ENCODE data around the gene KIAA1958. TPM values are rescaled to one million over a fixed set of nuclear protein-coding genes. Genes with fewer than 3 reads are reported as not detected.

KIAA1958 gene
- total and polyA plus RNA-seq, 12 donors: 0.59 to 7.7 (median 6.1) TPM

DNA sequence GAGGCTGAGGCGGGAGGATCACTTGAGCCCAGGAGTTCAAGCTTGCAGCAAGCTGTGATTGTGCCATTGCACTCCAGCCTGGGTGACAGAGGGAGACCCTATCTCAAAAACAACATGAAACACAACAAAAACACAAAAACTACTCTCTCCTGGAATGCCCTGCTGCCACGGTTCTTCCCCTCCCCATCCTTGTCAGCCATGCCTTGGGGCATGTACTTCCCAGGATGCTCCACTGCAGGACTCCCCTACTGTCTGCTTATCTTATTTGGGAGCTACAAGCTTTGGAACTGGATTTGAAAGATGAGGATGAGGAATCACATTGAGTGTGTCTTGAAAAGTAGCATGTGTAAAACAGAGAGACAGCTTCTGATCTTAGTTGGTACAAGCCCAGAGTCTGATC lies 40.1 kb upstream of the KIAA1958 start:
- intact Hi-C loops (cut with DNase I): loop anchor here in 3 of 10 donors (10.0 kb wide), 1 partner anchor 258 kb away; no protein-coding TSS in a partner anchor
- no peak for DNase-seq
- H3K27me3 ChIP-seq: no peaks in the 10 kb centered on the region
- peaks cover 0 to 11% (median 0%) of the 10 kb centered on the region in 9 donors for H3K4me1 ChIP-seq
- no peak overlapping the region for H3K4me3 ChIP-seq
- H3K9me3 ChIP-seq: no peaks in the 10 kb centered on the region
- H3K36me3 ChIP-seq: peaks cover 0 to 77% (median 7%) of the 10 kb centered on the region in 9 donors
- no peak overlapping the region for H3K27ac ChIP-seq
- no peak for ATAC-seq
- TF ChIP-seq, protein P1, sequence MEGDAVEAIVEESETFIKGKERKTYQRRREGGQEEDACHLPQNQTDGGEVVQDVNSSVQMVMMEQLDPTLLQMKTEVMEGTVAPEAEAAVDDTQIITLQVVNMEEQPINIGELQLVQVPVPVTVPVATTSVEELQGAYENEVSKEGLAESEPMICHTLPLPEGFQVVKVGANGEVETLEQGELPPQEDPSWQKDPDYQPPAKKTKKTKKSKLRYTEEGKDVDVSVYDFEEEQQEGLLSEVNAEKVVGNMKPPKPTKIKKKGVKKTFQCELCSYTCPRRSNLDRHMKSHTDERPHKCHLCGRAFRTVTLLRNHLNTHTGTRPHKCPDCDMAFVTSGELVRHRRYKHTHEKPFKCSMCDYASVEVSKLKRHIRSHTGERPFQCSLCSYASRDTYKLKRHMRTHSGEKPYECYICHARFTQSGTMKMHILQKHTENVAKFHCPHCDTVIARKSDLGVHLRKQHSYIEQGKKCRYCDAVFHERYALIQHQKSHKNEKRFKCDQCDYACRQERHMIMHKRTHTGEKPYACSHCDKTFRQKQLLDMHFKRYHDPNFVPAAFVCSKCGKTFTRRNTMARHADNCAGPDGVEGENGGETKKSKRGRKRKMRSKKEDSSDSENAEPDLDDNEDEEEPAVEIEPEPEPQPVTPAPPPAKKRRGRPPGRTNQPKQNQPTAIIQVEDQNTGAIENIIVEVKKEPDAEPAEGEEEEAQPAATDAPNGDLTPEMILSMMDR (IDR thresholded peaks at IDR 0.05): no peak
- 72 to 80% methylated on average over 2 of the region's 2 CpGs for WGBS, 2 donors

DNA sequence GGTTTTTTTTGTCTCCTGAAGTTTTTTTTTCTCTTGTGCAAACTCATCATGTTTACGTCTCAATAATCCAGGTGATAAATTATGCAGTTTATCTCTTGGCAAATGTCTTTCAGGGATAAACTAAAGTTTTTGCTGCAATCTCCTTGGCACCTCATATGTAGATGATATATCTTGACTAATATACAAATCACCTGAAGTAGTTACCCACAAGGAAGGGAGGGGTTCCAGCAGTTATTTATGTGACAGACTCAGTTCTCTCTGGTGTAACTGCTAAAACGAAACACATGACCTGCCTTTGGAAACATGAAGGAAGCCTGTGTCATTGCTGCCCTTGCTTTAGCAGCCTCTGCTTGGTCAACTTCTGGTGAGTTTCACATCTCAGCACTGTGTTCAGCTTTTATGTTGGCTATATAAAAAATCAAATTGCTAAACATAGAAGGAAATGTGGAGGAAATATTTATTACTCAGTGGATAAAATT lies 39.3 kb upstream of the KIAA1958 start:
- 41 to 53% methylated on average over 2 of the region's 2 CpGs for WGBS, 2 donors
- TF ChIP-seq, protein P1 (IDR thresholded peaks at IDR 0.05): no peak
- Histone ChIP-seq H3K4me3 (no peak overlapping the region), H3K27me3 (no peaks in the 10 kb centered on the region), H3K27ac (peak overlapping the region in 3 of 10 donors; percentile 3 to 30 (median 13)), H3K4me1 (peaks cover 0 to 11% (median 0%) of the 10 kb centered on the region in 9 donors), H3K9me3 (no peaks in the 10 kb centered on the region), H3K36me3 (peaks cover 0 to 76% (median 0%) of the 10 kb centered on the region in 9 donors)
- intact Hi-C loops (cut with DNase I): loop anchor here in 3 of 10 donors (10.0 kb wide), 1 partner anchor 257 kb away; no protein-coding TSS in a partner anchor
- ATAC-seq (peak in 5 of 8 donors; percentile 37 to 70 (median 62)), DNase-seq (no peak)

DNA sequence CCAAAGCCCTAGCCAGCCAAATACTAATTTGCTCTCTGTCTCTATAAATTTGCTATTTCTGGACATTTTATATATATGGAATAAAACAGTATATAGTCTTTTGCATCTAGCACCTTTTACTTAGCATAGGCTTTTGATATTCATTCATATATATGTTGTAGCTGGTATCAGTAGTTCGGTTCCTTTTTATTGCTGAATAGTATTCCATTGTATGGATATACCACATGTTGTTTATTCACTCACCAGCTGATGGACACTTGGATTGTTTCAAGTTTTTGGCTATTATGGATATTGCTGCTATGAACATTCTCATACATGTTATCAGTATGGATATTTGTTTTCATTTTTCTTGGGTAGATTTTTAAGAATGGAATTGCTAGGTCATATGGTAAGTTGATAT lies 23.8 kb upstream of the KIAA1958 start:
- Histone ChIP-seq H3K4me1 (no peaks in the 10 kb centered on the region), H3K9me3 (peaks cover 0 to 16% (median 4%) of the 10 kb centered on the region in 11 donors), H3K27me3 (no peaks in the 10 kb centered on the region), H3K36me3 (peaks cover 0 to 97% (median 41%) of the 10 kb centered on the region in 9 donors), H3K4me3 (no peak overlapping the region), H3K27ac (no peak overlapping the region)
- ATAC-seq (no peak), DNase-seq (no peak)
- 97 to 100% methylated on average over 1 of the region's 1 CpG for WGBS, 2 donors
- intact Hi-C loops (cut with DNase I): loop anchor here in 2 of 10 donors (10.0 kb wide), 2 partner anchors 48 to 242 kb away; no protein-coding TSS in a partner anchor
- TF ChIP-seq, protein P1 (IDR thresholded peaks at IDR 0.05): no peak

DNA sequence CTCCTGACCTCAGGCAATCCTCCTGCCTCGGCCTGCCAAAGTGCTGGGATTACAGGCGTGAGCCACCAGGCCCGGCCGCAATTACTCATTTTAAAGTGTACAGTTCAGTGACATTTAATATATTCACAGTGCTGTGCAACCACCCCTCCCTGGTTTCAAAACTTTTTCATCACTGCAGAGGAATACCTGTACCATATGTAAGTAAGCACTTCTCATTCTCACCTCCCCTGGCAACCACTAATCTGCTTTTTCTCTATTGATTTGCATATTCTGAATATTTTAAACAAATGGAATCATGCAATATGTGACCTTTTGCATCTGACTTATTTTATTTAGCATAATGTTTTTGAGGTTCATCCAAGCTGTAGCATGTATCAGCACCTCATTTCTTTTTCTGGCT lies 21.3 kb upstream of the KIAA1958 start:
- H3K36me3 ChIP-seq: peaks cover 0 to 94% (median 34%) of the 10 kb centered on the region in 9 donors
- no peaks in the 10 kb centered on the region for H3K27me3 ChIP-seq
- no peak overlapping the region for H3K4me3 ChIP-seq
- DNase-seq (no peak), ATAC-seq (no peak)
- no peak overlapping the region for H3K27ac ChIP-seq
- TF ChIP-seq, protein P1 (IDR thresholded peaks at IDR 0.05): no peak
- intact Hi-C loops (cut with DNase I): loop anchor here in 2 of 10 donors (10.0 kb wide), 2 partner anchors 51 to 239 kb away; no protein-coding TSS in a partner anchor
- peaks cover 0 to 16% (median 4%) of the 10 kb centered on the region in 11 donors for H3K9me3 ChIP-seq
- WGBS, 2 donors: 98 to 100% methylated on average over 4 of the region's 4 CpGs
- H3K4me1 ChIP-seq: no peaks in the 10 kb centered on the region
